KBM-7 (cell line): ENCODE data around the gene FNBP1L.

Source experiments
- DNase-seq: peaks from one replicate; pipeline ENCODE4 v3.0.0-alpha.2; 2015
- in situ Hi-C: fragments of 300-500 bp; cut with MboI; formaldehyde crosslinking; loops from 2 replicates; pipeline ENCODE4 v1.14.3; 2020; ENCODE audit warnings: low sequenced_read_pairs, low pct_unique_long_range_greater_than_20kb, mixed read lengths

Gene FNBP1L

GRCh38 chr1:93504247-93505033, 56.5 kb downstream of the FNBP1L start:
- DNase-seq, result no peak
- in situ Hi-C loops, result no loop called here

GRCh38 chr1:93506126-93506525, 58.2 kb downstream of the FNBP1L start:
- DNase-seq, result peak; percentile 29
- in situ Hi-C loops, result no loop called here

- in situ Hi-C loops, result no loop called here
- DNase-seq, result no peak
These were observed 68.2 kb downstream of the FNBP1L start for GRCh38 chr1:93516164-93516563.

GRCh38 chr1:93518516-93518915, 70.6 kb downstream of the FNBP1L start:
- in situ Hi-C loops, result no loop called here
- no peak for DNase-seq

GRCh38 chr1:93519199-93519829, 71.4 kb downstream of the FNBP1L start:
- no peak for DNase-seq
- in situ Hi-C loops, result no loop called here

GRCh38 chr1:93521618-93522017, 73.7 kb downstream of the FNBP1L start:
- in situ Hi-C loops, result no loop called here
- DNase-seq, result no peak

- no peak for DNase-seq
- in situ Hi-C loops, result no loop called here
These were observed 74.8 kb downstream of the FNBP1L start for GRCh38 chr1:93522721-93523120.

GRCh38 chr1:93525431-93525830, 77.5 kb downstream of the FNBP1L start:
- in situ Hi-C loops, result no loop called here
- no peak for DNase-seq

GRCh38 chr1:93526431-93526830, 78.5 kb downstream of the FNBP1L start:
- in situ Hi-C loops, result no loop called here

GRCh38 chr1:93528412-93528811, 80.5 kb downstream of the FNBP1L start:
- in situ Hi-C loops, result no loop called here
- peak; percentile 47 for DNase-seq

More at GRCh38 chr1:93526431-93526830, 78.5 kb downstream of the FNBP1L start:
- DNase-seq, result no peak

- no peak for DNase-seq
- in situ Hi-C loops, result no loop called here
These were observed 83.3 kb downstream of the FNBP1L start for GRCh38 chr1:93531193-93531592.

GRCh38 chr1:93532780-93533378, 85.0 kb downstream of the FNBP1L start:
- DNase-seq, result no peak

GRCh38 chr1:93533677-93534076, 85.8 kb downstream of the FNBP1L start:
- no peak for DNase-seq
- in situ Hi-C loops, result no loop called here

More at GRCh38 chr1:93532780-93533378, 85.0 kb downstream of the FNBP1L start:
- in situ Hi-C loops, result no loop called here

- DNase-seq, result no peak
- in situ Hi-C loops, result no loop called here
These were observed 89.5 kb downstream of the FNBP1L start for GRCh38 chr1:93537396-93537795.

GRCh38 chr1:93537924-93538323, 90.0 kb downstream of the FNBP1L start:
- in situ Hi-C loops, result no loop called here

GRCh38 chr1:93541045-93541444, 93.1 kb downstream of the FNBP1L start:
- DNase-seq, result no peak
- in situ Hi-C loops, result no loop called here

More at GRCh38 chr1:93537924-93538323, 90.0 kb downstream of the FNBP1L start:
- no peak for DNase-seq

GRCh38 chr1:93542398-93542797, 94.5 kb downstream of the FNBP1L start:
- DNase-seq, result no peak
- in situ Hi-C loops, result no loop called here

- in situ Hi-C loops, result no loop called here
These were observed 98.4 kb downstream of the FNBP1L start for GRCh38 chr1:93546162-93546863.

GRCh38 chr1:93549131-93549530, 101.2 kb downstream of the FNBP1L start:
- no peak for DNase-seq
- in situ Hi-C loops, result no loop called here

More at GRCh38 chr1:93546162-93546863, 98.4 kb downstream of the FNBP1L start:
- DNase-seq, result no peak

- in situ Hi-C loops, result no loop called here
- peak; percentile 59 for DNase-seq
These were observed 101.9 kb downstream of the FNBP1L start for GRCh38 chr1:93549811-93550210.
